Measurements from ENCODE around the gene ANKS1B.

DNA sequence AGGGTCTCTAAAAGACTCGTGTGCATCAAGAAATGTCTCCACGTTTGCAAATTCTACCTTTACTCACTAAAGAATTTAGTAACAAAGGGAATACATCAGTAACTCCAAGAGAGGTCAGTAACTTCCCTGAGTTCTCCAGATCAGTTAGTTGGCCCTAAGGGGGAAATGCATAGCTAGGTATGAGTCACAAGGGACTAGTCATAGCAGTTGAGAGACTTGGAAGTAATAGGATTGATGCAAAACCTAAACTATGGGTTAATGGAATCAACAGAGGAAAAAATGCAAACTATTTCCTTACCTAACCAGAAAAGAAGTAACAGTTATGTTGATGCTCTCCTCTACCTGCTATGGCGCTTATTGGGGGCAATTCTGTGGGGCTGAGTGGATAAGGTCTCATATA is 486.0 kb downstream of the ANKS1B start:
- TF ChIP-seq, protein P1, sequence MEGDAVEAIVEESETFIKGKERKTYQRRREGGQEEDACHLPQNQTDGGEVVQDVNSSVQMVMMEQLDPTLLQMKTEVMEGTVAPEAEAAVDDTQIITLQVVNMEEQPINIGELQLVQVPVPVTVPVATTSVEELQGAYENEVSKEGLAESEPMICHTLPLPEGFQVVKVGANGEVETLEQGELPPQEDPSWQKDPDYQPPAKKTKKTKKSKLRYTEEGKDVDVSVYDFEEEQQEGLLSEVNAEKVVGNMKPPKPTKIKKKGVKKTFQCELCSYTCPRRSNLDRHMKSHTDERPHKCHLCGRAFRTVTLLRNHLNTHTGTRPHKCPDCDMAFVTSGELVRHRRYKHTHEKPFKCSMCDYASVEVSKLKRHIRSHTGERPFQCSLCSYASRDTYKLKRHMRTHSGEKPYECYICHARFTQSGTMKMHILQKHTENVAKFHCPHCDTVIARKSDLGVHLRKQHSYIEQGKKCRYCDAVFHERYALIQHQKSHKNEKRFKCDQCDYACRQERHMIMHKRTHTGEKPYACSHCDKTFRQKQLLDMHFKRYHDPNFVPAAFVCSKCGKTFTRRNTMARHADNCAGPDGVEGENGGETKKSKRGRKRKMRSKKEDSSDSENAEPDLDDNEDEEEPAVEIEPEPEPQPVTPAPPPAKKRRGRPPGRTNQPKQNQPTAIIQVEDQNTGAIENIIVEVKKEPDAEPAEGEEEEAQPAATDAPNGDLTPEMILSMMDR (IDR thresholded peaks at IDR 0.05) = no peak
- TF ChIP-seq POLR2A (IDR thresholded peaks at IDR 0.05) = no peak

Measured in thyroid gland (tissue), 4 donors.